HG02840 (cell line): ENCODE measurements around the gene PIP4K2A.

Source experiments
- ATAC-seq: cut with Tn5 transposase; IDR thresholded peaks from one replicate; pipeline ENCODE4 v1.9.1; 2021; ENCODE audit warnings: mild to moderate bottlenecking, moderate library complexity, moderate number of reproducible peaks; ENCODE audit not compliant: unreplicated experiment, low FRiP score

Gene PIP4K2A

DNA sequence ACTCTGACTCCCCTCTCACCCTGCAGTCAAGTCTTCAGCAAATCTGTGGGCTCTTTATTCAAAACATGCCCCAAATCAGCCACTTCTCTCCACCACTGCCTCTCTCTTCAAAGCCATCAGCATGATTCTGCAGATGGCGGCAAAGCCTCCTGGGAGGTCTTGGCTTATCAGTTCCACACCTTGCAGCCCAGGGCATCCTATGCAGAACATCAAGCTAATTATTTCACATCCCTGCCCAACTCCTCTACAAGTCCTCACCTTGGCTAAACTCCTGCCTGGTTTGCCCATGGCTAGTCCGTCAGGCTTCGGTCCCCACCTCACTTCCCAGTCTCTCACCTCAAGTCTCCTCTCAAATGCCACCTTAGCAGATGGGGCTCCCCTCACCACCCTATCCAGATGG is 70.2 kb downstream of the PIP4K2A start:
- no peak for ATAC-seq

DNA sequence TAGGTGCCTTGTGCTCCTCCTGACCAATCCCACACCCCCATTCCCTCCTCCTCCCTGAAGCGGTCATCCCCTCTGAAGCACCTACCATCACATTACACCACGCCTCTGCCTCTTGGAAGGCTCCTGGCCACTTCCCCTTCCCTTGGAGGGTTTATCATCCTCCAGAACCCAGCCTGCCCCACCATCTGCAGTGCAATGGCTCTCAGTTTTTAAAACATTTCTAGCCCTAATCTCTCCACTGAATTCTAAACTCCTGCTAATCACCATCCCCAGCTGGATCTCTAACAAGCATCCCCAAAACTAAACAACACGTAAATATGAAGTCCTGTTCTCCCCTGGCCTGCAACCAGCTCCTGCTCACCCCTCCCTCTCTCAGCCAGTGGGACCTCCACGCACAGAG is 70.6 kb downstream of the PIP4K2A start:
- no peak for ATAC-seq

- ATAC-seq = no peak
Observed at GRCh38 chr10:22643116-22643515, 71.3 kb downstream of the PIP4K2A start.

DNA sequence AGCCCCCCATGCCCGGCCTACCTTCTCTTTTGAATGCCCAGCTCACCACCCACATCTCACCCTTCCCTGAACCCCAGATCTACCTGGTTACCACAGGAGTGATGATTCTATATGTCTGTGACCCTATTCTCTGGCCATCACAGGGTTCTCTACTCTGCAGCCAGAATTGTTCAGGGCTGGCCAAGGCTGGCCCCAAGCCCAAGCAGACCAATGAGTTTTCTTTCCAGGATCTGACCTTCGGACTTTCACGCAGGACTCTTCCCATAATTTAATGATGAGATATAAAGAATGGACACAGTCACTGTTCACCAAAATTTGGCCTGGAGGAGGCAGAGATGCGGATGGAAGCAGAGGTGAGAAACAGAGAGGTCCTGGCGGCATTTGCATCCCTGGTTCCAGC is 72.6 kb downstream of the PIP4K2A start:
- no peak for ATAC-seq

DNA sequence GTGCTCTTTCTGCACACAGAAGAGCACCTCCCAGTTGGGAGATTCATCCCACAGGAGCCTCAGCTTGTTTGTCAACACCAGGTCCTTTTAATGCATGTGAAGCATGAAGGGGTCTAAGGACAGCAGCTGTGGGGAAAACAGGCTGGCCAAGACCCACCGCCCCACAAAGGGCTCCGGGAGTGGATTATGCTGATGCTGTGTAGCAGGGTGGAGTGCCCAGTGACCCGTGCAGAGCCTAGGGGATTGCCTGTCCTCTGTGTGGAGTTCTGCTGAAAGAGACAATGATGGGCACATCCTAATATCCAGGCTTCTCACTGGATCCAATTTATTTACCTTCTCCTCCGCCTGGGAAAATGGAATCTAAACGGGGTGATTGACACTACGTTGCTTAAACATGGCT is 74.0 kb downstream of the PIP4K2A start:
- no peak for ATAC-seq

DNA sequence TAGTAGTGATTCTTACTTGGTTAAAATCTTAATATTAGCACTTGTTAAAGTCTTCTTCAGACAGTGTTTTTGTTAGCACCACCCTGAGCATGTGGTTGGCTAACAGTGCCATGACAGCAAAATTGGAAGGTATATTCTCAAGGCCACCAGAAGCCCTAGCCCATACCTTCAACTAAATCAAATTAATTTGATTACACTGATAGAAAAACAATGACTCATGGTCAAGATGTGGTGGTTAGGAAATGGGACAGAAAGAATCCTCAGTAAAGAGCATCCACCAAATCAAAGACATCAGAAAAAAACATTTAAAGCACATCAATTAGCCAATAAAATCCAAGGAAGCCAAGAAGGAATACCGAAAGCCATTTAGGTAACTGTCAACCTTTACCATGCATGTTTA is 75.5 kb downstream of the PIP4K2A start:
- no peak for ATAC-seq

DNA sequence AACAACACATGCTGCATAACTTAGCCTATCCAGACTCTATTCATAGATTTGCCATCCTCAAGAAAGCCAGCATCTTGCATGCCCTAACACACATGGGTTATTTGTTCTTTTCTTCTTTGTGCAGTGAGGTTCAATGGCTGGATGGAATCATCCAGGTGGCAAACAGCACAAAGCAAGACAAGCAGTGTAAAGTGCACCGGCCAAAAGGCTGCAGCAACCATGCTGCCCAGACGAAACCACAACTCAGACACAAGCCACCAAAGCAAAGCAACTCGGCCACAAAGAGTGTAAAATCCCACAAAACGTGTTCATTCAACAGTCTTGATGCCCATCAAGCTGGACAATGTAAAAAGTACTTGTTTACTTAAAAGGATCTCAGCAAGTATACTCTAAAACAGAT is 76.9 kb downstream of the PIP4K2A start:
- ATAC-seq = no peak

GRCh38 chr10:22635650-22636049 is 78.7 kb downstream of the PIP4K2A start:
- no peak for ATAC-seq

DNA sequence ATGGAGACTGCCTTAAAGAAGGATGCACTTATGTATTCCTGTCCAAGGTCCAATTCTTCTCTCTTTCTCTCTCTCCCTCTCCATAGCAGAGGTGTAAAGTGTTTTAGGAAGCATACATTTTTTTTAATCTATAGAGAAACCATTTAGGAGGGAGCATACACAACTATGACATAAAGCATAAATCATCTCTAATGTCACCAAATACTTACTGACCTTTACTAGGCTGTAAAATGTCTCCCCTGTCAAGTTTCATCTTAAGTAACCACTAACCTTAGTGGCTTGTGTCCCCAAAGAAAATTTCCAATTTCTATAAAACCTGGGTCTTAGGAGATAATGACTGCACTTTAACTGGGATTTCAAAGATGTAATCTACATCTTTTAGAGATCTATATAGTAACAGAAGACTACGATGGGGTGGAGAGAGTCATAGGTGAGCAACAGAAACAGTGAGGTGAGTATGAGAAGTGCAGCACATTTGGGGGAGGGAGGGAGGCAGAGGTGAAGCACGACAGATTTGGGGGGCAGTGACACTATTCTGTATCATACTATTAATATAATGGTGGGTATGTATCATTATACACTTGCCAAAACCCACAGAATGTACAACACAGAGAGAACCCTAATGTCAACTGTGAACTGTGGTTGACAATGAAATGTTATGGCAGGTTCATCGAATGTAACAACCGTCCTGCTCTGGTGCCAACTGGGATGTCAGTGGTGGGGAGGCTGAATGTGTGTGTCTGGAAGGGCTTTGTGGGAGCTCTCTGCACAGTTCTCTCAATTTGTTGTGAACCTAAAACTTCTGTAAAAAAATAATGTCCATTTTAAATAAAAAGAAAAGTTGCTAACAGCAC is 79.5 kb downstream of the PIP4K2A start:
- no peak for ATAC-seq

DNA sequence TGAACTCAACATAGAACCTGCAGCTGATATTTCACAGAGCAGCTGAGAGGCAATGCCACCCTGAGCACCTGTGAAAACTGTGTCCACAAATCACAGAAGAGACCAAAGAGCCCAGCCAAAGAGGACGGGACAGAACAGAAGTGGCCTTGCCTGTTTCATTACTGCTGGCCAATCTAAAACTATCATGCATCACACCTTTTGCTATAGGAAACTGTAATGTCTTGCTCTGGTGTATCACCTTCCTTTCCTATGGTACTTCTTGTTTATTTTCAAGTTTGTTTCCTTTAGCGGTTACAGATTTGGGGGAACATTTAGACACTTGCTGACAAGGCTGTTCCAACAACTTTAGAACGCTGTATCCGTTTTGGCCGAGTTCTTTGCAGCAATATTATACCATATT is 80.3 kb downstream of the PIP4K2A start:
- ATAC-seq = no peak

DNA sequence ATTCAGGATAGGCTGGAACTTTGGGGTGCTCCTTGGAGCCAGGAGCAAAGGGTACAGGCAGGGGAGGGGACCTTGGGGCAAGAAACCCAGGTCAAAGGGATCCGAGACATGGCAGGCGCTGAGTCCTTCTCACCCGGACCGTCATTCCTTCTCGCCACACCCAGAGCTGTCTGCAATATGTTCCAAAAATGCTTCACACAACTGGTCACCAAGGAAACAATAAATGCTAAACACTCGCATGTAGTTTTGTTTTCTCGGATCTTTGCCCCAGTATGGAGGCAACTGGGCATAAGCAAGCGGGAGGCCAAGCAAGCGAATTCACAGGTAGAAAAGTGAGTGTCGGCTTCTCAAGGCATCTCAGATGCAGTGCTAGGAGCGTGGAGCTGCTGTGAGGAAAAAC is 80.8 kb downstream of the PIP4K2A start:
- ATAC-seq = no peak

DNA sequence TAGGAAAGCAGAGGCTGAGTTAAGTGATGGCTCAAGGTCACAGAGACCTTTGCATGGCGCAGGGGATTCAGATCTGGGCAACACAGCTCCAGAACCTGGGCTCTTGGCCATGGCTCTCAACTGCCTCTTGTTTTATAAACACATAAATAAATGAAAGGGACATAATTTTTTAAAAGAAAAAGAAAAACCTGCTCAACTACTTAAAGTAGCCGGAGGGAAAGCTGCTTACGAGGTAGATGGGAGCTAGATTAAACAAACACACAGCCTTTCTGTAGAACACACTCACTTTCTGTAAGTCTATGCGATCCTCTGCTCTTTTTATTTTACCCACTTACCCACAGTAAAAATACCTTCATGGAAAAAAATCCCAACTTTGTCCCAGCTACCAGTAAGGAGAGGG is 81.3 kb downstream of the PIP4K2A start:
- ATAC-seq = no peak

DNA sequence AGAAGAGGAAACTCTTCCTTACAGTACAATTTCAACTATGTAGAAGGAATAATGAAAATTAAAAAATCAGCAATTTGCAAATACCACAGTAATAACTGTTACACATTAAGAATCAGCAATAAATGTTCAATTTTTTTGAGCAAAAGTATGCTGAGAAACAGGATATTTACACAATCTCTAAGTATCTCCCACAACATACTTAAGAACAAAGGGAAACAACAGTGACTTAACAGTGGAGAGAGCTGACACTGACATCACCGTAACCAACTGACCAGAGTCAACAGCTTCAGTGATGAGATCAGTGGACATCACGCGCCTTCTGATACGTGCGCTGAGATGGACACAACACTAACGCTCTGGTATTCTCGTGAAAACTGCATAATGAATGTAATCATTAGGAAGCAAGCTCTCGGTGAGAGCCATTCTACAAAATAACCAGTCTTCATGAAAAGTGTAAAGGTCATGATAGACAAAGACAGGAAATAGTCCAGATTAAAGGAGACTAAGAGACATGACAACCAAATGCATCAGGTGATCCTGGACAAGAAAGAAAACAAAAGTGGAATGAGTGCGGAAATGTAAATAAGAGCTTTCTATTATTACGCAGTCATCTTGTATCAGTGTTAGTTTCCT is 82.6 kb downstream of the PIP4K2A start:
- ATAC-seq = no peak

DNA sequence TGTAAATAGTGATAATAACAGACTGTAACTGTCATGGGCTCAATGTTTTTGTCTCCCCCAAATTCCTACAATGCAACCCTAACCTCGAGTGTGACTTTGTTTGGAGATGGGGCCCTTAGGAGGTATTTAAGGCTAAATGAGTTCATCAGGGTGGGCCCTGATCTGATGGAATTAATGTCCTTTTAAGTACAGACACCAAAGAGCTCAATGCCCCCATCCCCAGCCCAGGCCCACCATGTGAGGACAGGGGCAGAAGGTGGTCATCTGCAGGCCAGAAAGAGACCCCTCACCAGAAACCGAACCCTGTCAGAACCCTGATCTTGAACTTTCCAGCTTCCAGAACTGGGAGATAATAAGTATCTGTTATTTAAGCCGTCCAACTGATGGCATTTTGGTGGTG is 83.2 kb downstream of the PIP4K2A start:
- no peak for ATAC-seq

DNA sequence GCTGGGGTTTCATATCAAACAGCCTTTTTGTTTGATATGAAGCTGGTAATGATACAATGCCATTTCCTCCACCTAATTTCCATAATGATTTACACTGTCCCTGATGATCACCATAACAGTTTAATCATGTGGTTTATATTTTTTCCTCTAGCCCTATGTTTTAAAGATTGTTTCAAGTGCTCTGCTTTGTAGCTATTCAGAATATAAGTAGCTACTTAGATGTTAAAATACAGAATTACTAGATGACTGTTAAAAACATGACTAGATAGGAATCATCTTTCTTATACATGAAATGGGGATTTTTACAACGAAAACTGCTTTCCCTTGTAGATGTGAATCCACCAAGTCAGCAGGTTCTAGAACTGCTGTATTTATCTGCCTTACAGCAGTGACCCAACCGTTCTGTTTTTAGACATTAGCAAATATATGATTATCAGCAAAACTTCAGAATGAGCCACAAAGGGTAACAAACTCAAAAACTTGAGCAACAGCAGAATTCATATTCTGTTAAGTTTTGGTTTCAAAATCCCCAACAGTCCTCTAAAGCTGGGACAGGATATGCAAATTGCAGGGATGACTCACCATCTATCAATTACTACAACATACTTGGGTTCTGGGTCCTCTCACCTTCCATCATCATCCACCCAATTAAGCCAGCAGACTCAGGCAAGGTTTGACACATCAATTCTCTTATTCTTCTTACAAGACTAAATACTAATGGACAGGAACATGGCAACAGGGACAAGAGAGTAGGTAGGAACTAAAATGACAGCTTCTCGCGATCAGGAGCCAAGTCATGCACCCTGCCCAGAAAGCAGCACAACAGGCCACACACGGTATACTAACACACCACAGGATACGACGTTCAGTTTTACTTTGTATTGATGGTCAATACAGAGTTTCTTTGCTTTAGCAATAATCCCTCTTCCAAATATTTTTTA is 83.9 kb downstream of the PIP4K2A start:
- ATAC-seq = peak; percentile 87

DNA sequence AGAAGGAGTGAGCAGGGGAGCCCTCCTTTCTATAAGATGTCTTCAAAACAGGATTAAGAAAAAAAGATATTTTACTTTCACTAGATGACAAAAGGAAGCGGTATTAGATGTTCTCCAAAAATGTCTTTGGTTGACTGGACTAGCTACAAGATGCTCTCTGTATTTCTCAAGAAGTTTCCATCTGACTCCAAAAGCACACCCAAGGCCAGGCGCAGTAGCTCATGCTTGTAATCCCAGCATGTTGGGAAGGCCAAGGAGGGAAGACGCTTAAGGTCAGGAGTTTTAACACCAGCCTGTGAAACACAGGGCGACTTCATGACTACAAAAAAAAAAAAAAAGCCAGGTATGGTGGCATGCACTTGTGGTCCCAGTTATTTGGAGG is 84.5 kb downstream of the PIP4K2A start:
- peak; percentile 26 for ATAC-seq

DNA sequence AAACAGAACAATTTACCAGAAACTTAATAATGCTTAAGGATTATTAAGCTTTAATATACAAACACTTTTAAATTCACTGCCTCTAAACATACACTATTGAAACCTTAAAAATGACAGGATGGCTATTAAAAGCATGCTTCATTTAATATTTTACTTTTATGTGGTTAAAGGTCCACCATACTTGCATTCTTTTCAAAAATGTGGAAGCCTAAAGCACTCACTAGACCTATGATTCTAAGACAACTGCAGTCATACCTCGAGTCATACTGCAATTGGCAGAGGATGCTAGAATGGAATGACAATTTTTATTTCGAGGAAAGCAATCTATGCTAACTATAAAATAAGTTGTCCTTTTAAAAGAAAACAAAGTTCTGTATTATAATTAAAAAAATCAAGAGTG is 85.3 kb downstream of the PIP4K2A start:
- ATAC-seq = no peak

DNA sequence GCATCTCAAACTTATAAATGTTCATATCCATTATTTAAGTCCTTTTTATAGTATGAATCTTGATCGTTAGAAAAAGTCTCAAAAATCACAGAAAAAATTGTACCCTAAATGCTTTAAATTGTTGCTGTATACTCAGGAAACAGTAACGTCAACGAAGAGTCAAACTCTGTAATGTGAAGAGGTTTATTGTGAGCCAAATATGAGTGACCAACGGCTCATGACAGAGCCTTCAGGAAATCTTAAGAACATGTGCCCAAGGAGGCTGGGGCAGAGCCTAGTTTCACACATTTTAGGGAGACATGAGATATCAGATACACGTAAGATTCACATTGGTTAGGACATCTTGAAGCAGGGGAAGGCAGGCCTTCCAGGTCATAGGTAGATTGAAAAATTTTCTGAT is 86.1 kb downstream of the PIP4K2A start:
- no peak for ATAC-seq

- no peak for ATAC-seq
Observed at GRCh38 chr10:22626784-22627183, 87.6 kb downstream of the PIP4K2A start.

DNA sequence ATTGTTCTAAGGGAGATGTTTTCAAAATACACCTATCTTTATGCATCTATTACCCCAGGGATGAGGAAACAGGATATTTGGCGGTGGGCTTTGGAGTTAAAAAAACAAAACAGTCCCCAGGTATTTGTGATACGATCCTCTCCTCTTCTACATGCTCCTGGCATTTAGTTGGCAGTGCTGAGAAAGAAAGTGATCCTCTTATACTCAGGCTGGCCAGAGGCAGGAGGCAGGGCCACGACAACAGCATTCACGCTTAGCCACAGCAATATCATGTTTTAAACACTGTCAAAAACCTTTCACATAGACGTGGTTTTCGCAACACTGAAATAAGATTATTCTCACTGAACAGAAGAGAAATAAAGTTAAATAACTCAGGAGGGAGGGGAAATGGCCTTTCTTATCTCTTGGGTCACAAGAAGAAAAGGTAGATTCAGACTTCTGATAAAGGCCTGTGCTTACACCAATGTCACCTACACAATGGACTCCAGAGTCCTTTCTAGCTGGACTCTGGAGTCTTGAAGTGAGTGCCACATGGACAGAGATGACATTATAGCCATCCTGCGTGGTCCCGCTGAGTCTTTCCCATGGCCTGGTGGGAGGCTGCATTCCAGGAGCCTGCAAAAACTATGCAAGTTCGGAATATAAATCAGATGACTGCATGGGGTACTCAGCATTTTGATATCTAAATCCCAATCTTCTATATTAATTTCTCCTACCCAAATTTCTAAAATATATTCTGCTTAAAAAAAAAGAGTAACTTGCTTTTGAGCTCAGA is 88.7 kb downstream of the PIP4K2A start:
- ATAC-seq = no peak
